SK-N-MC (cell line): ENCODE results near the gene VAMP8.

Source experiments
- EZH2 ChIP-seq: fragments of 200-600 bp; sonication (generic); IDR thresholded peaks from one replicate; pipeline ENCODE4 v1.6.1; 2017; ENCODE audit warnings: antibody characterized with exemption
- FOXP2 ChIP-seq: optimal IDR thresholded peaks from 2 replicates; pipeline ENCODE3; 2011; ENCODE audit warnings: mild to moderate bottlenecking, moderate library complexity; ENCODE audit not compliant: insufficient read depth; ENCODE audit errors: extremely low read length, control extremely low read depth
- POLR2AphosphoS5 ChIP-seq: IDR thresholded peaks from 2 replicates; pipeline ENCODE4 v1.6.1; 2012; ENCODE audit warnings: mild to moderate bottlenecking, low read depth, low read length, borderline replicate concordance

GRCh38 chr2:85540133-85540648, 37.2 kb upstream of the VAMP8 start:
- no peak for TF ChIP-seq EZH2
- peak; percentile 25; the same call in 1 of the 2 replicates for TF ChIP-seq POLR2AphosphoS5
- no peak for TF ChIP-seq FOXP2
